Neural progenitor cell (in vitro differentiated cells): ENCODE data around the gene FAM193A. TPM values are rescaled to one million over a fixed set of nuclear protein-coding genes. Genes with fewer than 3 reads are reported as not detected.

ENCODE experiments used
- DNase-seq: peaks from one replicate; pipeline ENCODE4 v3.0.0-alpha.2; 2016; ENCODE audit warnings: low spot score
- H2AFZ ChIP-seq: fragments of 200-600 bp; sonication (generic); replicated peaks from 2 replicates; pipeline ENCODE4 v1.6.1; 2016; ENCODE audit warnings: antibody characterized with exemption
- H3F3A ChIP-seq: fragments of 200-600 bp; sonication (generic); 2 replicates; pipeline ENCODE4 v1.6.1; 2016; ENCODE audit warnings: antibody characterized with exemption, low read depth
- H3K27ac ChIP-seq: fragments of 200-600 bp; sonication (generic); 2 replicates; pipeline ENCODE4 v1.5.1; 2016; ENCODE audit warnings: mild to moderate bottlenecking
- H3K27me3 ChIP-seq: fragments of 200-600 bp; sonication (generic); 2 replicates; pipeline ENCODE4 v1.6.1; 2016; ENCODE audit warnings: mild to moderate bottlenecking, moderate library complexity
- H3K36me3 ChIP-seq: fragments of 200-600 bp; sonication (generic); 2 replicates; pipeline ENCODE4 v1.5.1; 2016
- H3K4me1 ChIP-seq: fragments of 200-600 bp; sonication (generic); 2 replicates; pipeline ENCODE4 v1.6.1; 2016; ENCODE audit warnings: mixed run types
- H3K4me2 ChIP-seq: fragments of 200-600 bp; sonication (generic); 2 replicates; pipeline ENCODE4 v1.6.1; 2016
- H3K4me3 ChIP-seq: fragments of 200-600 bp; sonication (generic); 2 replicates; pipeline ENCODE4 v1.5.1; 2016
- H3K79me2 ChIP-seq: fragments of 200-600 bp; sonication (generic); 2 replicates; pipeline ENCODE4 v1.6.1; 2016; ENCODE audit warnings: low read depth
- H3K9ac ChIP-seq: fragments of 200-600 bp; sonication (generic); 2 replicates; pipeline ENCODE4 v1.6.1; 2016
- H3K9me3 ChIP-seq: fragments of 200-600 bp; sonication (generic); 2 replicates; pipeline ENCODE4 v1.5.1; 2016; ENCODE audit warnings: low read depth
- H4K20me1 ChIP-seq: fragments of 200-600 bp; sonication (generic); 2 replicates; pipeline ENCODE4 v1.6.1; 2016; ENCODE audit warnings: low read depth
- H3K27ac Mint-ChIP-seq: 3 replicates; pipeline ENCODE4 v1.8.0; 2021; ENCODE audit warnings: mixed read lengths
- H3K27me3 Mint-ChIP-seq: 2 replicates; pipeline ENCODE4 v1.8.0; 2022; ENCODE audit warnings: low read depth, mild to moderate bottlenecking, inconsistent platforms, moderate library complexity, mixed read lengths; ENCODE audit not compliant: insufficient read depth
- H3K36me3 Mint-ChIP-seq: 3 replicates; pipeline ENCODE4 v1.8.0; 2021; ENCODE audit warnings: mixed read lengths
- H3K4me1 Mint-ChIP-seq: 3 replicates; pipeline ENCODE4 v1.8.0; 2021; ENCODE audit warnings: mixed read lengths
- H3K4me3 Mint-ChIP-seq: 3 replicates; pipeline ENCODE4 v1.8.0; 2021; ENCODE audit warnings: mild to moderate bottlenecking, moderate library complexity, mixed read lengths
- H3K9me3 Mint-ChIP-seq: 3 replicates; pipeline ENCODE4 v1.8.0; 2020; ENCODE audit warnings: mixed read lengths
- EZH2 ChIP-seq: fragments of 200-600 bp; sonication (generic); IDR thresholded peaks from 2 replicates; pipeline ENCODE4 v1.6.1; 2017; ENCODE audit warnings: antibody characterized with exemption, mild to moderate bottlenecking, moderate library complexity
- EZH2phosphoT487 ChIP-seq: fragments of 200-600 bp; sonication (generic); IDR thresholded peaks from 2 replicates; pipeline ENCODE4 v1.6.1; 2017; ENCODE audit warnings: antibody characterized with exemption
- total RNA-seq: library from RNA; depleted of rRNA; stranded (reverse); fragments of >200 nt; gene quantifications from 2 replicates; pipeline ENCODE4 v1.2.3, GENCODE V29; 2015; ENCODE audit warnings: low replicate concordance
- TF ChIP-seq, protein P1 (sequence below): fragments of 200-600 bp; sonication (generic); IDR thresholded peaks from 2 replicates; pipeline ENCODE4 v1.5.1; 2017; ENCODE audit warnings: antibody characterized with exemption, mild to moderate bottlenecking

FAM193A gene
- total RNA-seq, 1 donor from 2014 or later, result 29.1 TPM

DNA sequence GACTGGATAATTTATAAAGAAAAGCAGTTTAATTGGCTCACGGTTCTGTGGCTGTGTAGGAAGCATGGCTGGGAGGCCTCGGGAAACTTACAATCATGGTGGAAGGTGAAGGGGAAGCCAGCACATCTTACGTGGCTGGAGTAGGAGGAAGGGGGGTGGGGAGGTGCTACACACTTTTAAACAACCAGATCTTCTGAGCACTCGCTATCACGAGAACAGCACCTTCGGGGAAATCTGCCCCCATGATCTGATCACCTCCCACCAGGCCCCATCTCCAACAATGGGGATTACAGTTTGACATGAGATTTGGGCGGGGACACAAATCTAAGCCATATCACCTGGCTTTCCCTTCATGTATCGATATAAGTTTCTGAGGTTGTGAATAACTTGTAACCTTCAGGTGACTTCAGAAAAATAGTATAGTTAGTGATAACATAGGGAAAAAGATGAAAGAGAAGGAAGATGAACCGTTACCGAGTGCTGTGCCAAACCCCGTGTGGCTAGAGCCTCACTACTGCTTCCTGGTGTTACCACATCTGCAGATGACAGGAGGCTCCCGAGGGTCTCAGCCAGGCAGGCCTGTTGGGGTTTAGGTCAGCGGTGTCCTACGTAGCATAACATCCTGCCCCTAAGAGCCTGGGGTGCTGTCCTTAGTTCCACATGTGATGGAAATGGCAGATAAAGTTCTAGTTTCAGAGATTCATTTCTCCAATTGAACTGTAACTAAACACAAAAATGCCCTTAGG, 116.1 kb downstream of the FAM193A start:
- no peaks in the 10 kb centered on the region for H3K9me3 ChIP-seq
- peaks cover 4% of the 10 kb centered on the region for H3K4me1 Mint-ChIP-seq
- peaks cover 3% of the 10 kb centered on the region for H3K36me3 ChIP-seq
- TF ChIP-seq, protein P1, sequence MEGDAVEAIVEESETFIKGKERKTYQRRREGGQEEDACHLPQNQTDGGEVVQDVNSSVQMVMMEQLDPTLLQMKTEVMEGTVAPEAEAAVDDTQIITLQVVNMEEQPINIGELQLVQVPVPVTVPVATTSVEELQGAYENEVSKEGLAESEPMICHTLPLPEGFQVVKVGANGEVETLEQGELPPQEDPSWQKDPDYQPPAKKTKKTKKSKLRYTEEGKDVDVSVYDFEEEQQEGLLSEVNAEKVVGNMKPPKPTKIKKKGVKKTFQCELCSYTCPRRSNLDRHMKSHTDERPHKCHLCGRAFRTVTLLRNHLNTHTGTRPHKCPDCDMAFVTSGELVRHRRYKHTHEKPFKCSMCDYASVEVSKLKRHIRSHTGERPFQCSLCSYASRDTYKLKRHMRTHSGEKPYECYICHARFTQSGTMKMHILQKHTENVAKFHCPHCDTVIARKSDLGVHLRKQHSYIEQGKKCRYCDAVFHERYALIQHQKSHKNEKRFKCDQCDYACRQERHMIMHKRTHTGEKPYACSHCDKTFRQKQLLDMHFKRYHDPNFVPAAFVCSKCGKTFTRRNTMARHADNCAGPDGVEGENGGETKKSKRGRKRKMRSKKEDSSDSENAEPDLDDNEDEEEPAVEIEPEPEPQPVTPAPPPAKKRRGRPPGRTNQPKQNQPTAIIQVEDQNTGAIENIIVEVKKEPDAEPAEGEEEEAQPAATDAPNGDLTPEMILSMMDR, result no peak
- TF ChIP-seq EZH2phosphoT487, result no peak
- TF ChIP-seq EZH2, result no peak
- no peaks in the 10 kb centered on the region for H3K9me3 Mint-ChIP-seq
- no peaks in the 10 kb centered on the region for H3K79me2 ChIP-seq
- DNase-seq, result no peak
- H3K27me3 Mint-ChIP-seq, result peaks cover 2% of the 10 kb centered on the region
- H3K27me3 ChIP-seq, result no peaks in the 10 kb centered on the region
- H3K36me3 Mint-ChIP-seq, result peaks cover 43% of the 10 kb centered on the region
- H3K4me3 Mint-ChIP-seq, result no peak overlapping the region
- H4K20me1 ChIP-seq, result peaks cover 5% of the 10 kb centered on the region
- H3K9ac ChIP-seq, result no peak overlapping the region
- H3K4me3 ChIP-seq, result no peak overlapping the region
- no peaks in the 10 kb centered on the region for H3F3A ChIP-seq
- H3K4me1 ChIP-seq, result no peaks in the 10 kb centered on the region
- H3K27ac Mint-ChIP-seq, result no peak overlapping the region
- no peak overlapping the region for H2AFZ ChIP-seq
- no peak overlapping the region for H3K4me2 ChIP-seq
- H3K27ac ChIP-seq, result no peak overlapping the region

DNA sequence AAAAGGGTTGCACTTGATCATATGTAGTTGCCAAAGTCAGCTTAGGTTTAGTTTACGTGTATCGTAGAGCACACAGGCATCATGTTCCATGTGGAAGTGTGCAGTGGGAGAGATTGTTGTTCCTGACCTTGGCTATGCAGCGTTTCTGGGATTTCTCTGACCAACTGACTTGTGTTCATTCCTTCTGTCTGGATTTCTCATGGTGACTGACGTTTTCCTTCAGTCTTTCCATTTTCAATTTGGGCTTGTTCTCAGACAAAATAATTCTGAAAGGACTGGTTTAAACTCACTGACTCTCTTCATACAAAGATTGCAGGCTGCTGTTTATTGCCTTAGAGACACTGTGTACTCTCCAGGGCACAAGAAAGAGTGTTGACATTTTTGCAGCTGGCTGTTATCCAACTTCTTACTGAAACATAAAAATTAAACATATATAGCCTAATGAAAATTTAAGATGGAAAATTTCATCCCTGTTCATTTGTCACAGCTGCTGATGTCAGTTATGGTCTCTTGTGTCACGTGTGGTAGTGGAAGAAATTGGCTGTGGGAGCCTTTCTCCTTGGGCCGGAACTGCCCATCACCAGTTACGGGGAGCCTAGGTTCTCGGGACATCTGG, 124.3 kb downstream of the FAM193A start:
- H2AFZ ChIP-seq, result no peak overlapping the region
- H3K4me2 ChIP-seq, result no peak overlapping the region

DNA sequence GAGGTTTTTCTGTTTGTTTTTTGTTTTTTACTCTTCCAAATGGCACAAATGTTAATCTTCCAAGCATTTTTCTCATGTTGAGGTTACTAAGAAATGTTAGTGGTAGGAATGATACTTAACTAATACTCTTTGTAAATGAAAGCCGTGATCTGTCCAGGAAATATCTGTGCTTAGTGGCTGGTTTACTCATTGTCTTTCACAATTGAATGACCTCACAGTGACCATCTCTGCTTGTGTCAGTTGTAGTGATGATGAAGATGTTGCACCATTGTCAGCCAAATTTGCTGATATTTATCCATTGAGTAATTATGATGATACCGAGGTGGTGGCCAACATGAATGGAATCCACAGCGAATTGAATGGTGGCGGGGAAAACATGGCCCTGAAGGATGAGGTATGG, 126.2 kb downstream of the FAM193A start:
- H3K27me3 Mint-ChIP-seq, result no peaks in the 10 kb centered on the region
- TF ChIP-seq EZH2 (no peak), EZH2phosphoT487 (no peak)
- TF ChIP-seq, protein P1, result no peak
- Histone ChIP-seq H3K27ac (no peak overlapping the region), H3K27me3 (no peaks in the 10 kb centered on the region), H3K79me2 (peaks cover 22% of the 10 kb centered on the region), H3K9ac (no peak overlapping the region), H3K36me3 (no peaks in the 10 kb centered on the region), H4K20me1 (peaks cover 2% of the 10 kb centered on the region), H2AFZ (no peak overlapping the region), H3K4me2 (no peak overlapping the region), H3K4me3 (no peak overlapping the region), H3K9me3 (no peaks in the 10 kb centered on the region), H3F3A (no peaks in the 10 kb centered on the region), H3K4me1 (no peaks in the 10 kb centered on the region)
- no peak overlapping the region for H3K4me3 Mint-ChIP-seq
- no peaks in the 10 kb centered on the region for H3K4me1 Mint-ChIP-seq
- no peak for DNase-seq
- H3K27ac Mint-ChIP-seq, result no peak overlapping the region
- no peaks in the 10 kb centered on the region for H3K9me3 Mint-ChIP-seq
- H3K36me3 Mint-ChIP-seq, result peaks cover 37% of the 10 kb centered on the region

More for the DNA sequence above, 124.3 kb downstream of the FAM193A start:
- Histone ChIP-seq H3K27me3 (no peaks in the 10 kb centered on the region), H3F3A (no peaks in the 10 kb centered on the region), H3K4me3 (no peak overlapping the region), H4K20me1 (peaks cover 2% of the 10 kb centered on the region), H3K27ac (no peak overlapping the region), H3K4me1 (no peaks in the 10 kb centered on the region), H3K36me3 (no peaks in the 10 kb centered on the region), H3K9ac (no peak overlapping the region), H3K9me3 (no peaks in the 10 kb centered on the region), H3K79me2 (peaks cover 3% of the 10 kb centered on the region)
- Mint-ChIP-seq H3K4me3 (no peak overlapping the region), H3K36me3 (peaks cover 39% of the 10 kb centered on the region), H3K4me1 (no peaks in the 10 kb centered on the region), H3K27me3 (no peaks in the 10 kb centered on the region), H3K27ac (no peak overlapping the region), H3K9me3 (no peaks in the 10 kb centered on the region)
- TF ChIP-seq EZH2phosphoT487 (no peak), EZH2 (no peak)
- TF ChIP-seq, protein P1, result no peak
- no peak for DNase-seq
